ENCODE measurements around the gene SCNN1B. TPM values are rescaled to one million over a fixed set of nuclear protein-coding genes. Genes with fewer than 3 reads are reported as not detected.

The SCNN1B gene
- total and polyA plus RNA-seq, 2 donors (not counting 1 experiment from before 2014, with no cell fraction given): not detected

DNA sequence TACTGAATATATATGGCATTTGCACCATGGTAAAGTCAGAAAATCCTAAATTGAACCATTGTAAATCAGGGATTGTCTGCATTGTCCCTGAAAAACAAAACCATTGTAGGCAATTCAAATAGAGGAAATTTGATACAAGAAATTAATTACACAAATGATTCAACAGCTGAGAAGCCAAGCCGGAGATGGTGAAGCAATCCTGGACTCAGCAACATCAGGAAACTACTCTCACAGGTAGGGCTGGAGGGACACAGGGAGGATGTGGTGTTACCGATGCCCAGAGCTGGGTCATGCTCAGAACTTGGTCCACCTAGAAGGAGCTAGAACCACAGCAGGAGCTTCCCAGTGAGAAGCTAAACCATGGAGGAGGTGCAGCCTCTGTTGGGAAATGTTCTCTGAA, 18.5 kb upstream of the SCNN1B start:
- no peak overlapping the region for H3K27ac ChIP-seq (ENCODE audit: insufficient read depth, low read length)
- DNase-seq (ENCODE audit: low read depth in 2 of 2): no peak
- no peaks in the 10 kb centered on the region for H4K20me1 ChIP-seq (ENCODE audit: control insufficient read depth, extremely low read depth, insufficient read depth, low read length)
- TF ChIP-seq, protein P1, sequence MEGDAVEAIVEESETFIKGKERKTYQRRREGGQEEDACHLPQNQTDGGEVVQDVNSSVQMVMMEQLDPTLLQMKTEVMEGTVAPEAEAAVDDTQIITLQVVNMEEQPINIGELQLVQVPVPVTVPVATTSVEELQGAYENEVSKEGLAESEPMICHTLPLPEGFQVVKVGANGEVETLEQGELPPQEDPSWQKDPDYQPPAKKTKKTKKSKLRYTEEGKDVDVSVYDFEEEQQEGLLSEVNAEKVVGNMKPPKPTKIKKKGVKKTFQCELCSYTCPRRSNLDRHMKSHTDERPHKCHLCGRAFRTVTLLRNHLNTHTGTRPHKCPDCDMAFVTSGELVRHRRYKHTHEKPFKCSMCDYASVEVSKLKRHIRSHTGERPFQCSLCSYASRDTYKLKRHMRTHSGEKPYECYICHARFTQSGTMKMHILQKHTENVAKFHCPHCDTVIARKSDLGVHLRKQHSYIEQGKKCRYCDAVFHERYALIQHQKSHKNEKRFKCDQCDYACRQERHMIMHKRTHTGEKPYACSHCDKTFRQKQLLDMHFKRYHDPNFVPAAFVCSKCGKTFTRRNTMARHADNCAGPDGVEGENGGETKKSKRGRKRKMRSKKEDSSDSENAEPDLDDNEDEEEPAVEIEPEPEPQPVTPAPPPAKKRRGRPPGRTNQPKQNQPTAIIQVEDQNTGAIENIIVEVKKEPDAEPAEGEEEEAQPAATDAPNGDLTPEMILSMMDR (conservative IDR thresholded peaks at IDR 0.05 in 1 of 2, IDR thresholded peaks at IDR 0.05 in 1 of 2; ENCODE audit: low read depth in 1 of 2, low read length in 2 of 2): no peak
- TF ChIP-seq EZH2 (IDR thresholded peaks at IDR 0.05; ENCODE audit: low read length, missing control alignments): no peak
- no peaks in the 10 kb centered on the region for H3K4me1 ChIP-seq (ENCODE audit: control insufficient read depth, extremely low read depth, insufficient read depth, low read length)
- H3K79me2 ChIP-seq (ENCODE audit: control insufficient read depth, insufficient read depth, low read length): no peaks in the 10 kb centered on the region
- H3K9ac ChIP-seq (ENCODE audit: insufficient read depth, low read length): no peak overlapping the region
- H3K27me3 ChIP-seq (ENCODE audit: control insufficient read depth, insufficient read depth, low read length): no peaks in the 10 kb centered on the region
- H3K4me3 ChIP-seq (replicated peaks in 1 of 4; ENCODE audit: control extremely low read depth in 1 of 4, insufficient read depth in 1 of 4, low read depth in 3 of 4, low read length in 4 of 4): no peak overlapping the region
- no peaks in the 10 kb centered on the region for H3K36me3 ChIP-seq (ENCODE audit: control insufficient read depth, insufficient read depth, low read length)
- no peaks in the 10 kb centered on the region for H3K9me3 ChIP-seq (ENCODE audit: control insufficient read depth, insufficient read depth, low read depth, low read length)
- H2AFZ ChIP-seq (ENCODE audit: low read length): no peak overlapping the region
- no peak overlapping the region for H3K4me2 ChIP-seq (ENCODE audit: extremely low read depth, insufficient read depth, low read length)

DNA sequence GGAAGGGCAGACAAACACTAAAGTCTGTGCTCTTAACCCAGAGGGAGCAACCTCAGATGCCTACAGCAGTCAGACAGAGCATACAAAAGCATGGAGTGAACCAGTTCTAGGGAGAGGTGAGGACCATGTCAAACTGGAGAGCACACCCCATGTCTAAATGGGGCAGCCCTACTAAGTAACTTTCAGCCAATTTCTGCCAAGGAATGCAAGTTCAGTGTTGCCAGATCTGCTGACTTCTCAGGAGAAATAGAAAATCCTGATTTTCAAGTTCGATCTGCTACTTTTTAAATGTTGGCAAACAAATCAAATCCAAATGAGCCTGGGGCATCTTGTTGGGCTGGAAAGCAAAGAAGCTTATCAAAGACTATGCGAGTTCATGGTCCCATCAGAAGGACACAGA, 17.5 kb upstream of the SCNN1B start:
- no peak overlapping the region for H3K4me3 ChIP-seq (replicated peaks in 1 of 4; ENCODE audit: control extremely low read depth in 1 of 4, insufficient read depth in 1 of 4, low read depth in 3 of 4, low read length in 4 of 4)
- H3K36me3 ChIP-seq (ENCODE audit: control insufficient read depth, insufficient read depth, low read length): no peaks in the 10 kb centered on the region
- no peak overlapping the region for H2AFZ ChIP-seq (ENCODE audit: low read length)
- H4K20me1 ChIP-seq (ENCODE audit: control insufficient read depth, extremely low read depth, insufficient read depth, low read length): no peaks in the 10 kb centered on the region
- H3K4me2 ChIP-seq (ENCODE audit: extremely low read depth, insufficient read depth, low read length): no peak overlapping the region
- no peaks in the 10 kb centered on the region for H3K4me1 ChIP-seq (ENCODE audit: control insufficient read depth, extremely low read depth, insufficient read depth, low read length)
- H3K9me3 ChIP-seq (ENCODE audit: control insufficient read depth, insufficient read depth, low read depth, low read length): no peaks in the 10 kb centered on the region
- TF ChIP-seq, protein P1 (conservative IDR thresholded peaks at IDR 0.05 in 1 of 2, IDR thresholded peaks at IDR 0.05 in 1 of 2; ENCODE audit: low read depth in 1 of 2, low read length in 2 of 2): no peak
- TF ChIP-seq EZH2 (IDR thresholded peaks at IDR 0.05; ENCODE audit: low read length, missing control alignments): no peak
- H3K79me2 ChIP-seq (ENCODE audit: control insufficient read depth, insufficient read depth, low read length): no peaks in the 10 kb centered on the region
- no peak overlapping the region for H3K9ac ChIP-seq (ENCODE audit: insufficient read depth, low read length)
- H3K27me3 ChIP-seq (ENCODE audit: control insufficient read depth, insufficient read depth, low read length): no peaks in the 10 kb centered on the region
- H3K27ac ChIP-seq (ENCODE audit: insufficient read depth, low read length): no peak overlapping the region
- no peak for DNase-seq (ENCODE audit: low read depth in 2 of 2)

DNA sequence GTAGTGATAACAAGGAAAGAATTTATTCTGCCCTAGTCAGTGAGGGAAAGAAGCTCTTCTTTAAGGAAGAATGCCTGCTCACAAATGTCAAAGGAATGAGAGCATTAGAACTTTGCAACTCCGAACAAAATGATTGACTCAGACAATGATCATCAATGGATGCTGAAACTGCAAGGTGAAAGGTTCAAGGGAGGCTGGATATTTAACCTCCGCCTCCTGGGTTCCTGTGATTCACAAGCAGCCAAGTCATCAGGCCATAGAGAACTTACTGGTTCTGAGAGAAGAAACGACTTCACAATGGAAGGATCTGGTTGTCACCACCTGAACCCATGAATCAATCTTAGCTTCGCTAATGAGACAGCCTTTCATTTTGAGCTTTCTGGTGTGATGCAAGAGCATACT, 16.0 kb upstream of the SCNN1B start:
- Histone ChIP-seq H2AFZ (ENCODE audit: low read length) (no peak overlapping the region), H3K4me3 (replicated peaks in 1 of 4; ENCODE audit: control extremely low read depth in 1 of 4, insufficient read depth in 1 of 4, low read depth in 3 of 4, low read length in 4 of 4) (no peak overlapping the region), H3K36me3 (ENCODE audit: control insufficient read depth, insufficient read depth, low read length) (no peaks in the 10 kb centered on the region), H3K27me3 (ENCODE audit: control insufficient read depth, insufficient read depth, low read length) (no peaks in the 10 kb centered on the region), H3K9me3 (ENCODE audit: control insufficient read depth, insufficient read depth, low read depth, low read length) (no peaks in the 10 kb centered on the region), H3K79me2 (ENCODE audit: control insufficient read depth, insufficient read depth, low read length) (no peaks in the 10 kb centered on the region), H3K4me1 (ENCODE audit: control insufficient read depth, extremely low read depth, insufficient read depth, low read length) (no peaks in the 10 kb centered on the region), H4K20me1 (ENCODE audit: control insufficient read depth, extremely low read depth, insufficient read depth, low read length) (no peaks in the 10 kb centered on the region), H3K4me2 (ENCODE audit: extremely low read depth, insufficient read depth, low read length) (no peak overlapping the region), H3K27ac (ENCODE audit: insufficient read depth, low read length) (no peak overlapping the region), H3K9ac (ENCODE audit: insufficient read depth, low read length) (no peak overlapping the region)
- peak in 1 of 2 donors; percentile 75 for DNase-seq (ENCODE audit: low read depth in 2 of 2)
- TF ChIP-seq, protein P1 (conservative IDR thresholded peaks at IDR 0.05 in 1 of 2, IDR thresholded peaks at IDR 0.05 in 1 of 2; ENCODE audit: low read depth in 1 of 2, low read length in 2 of 2): no peak
- TF ChIP-seq EZH2 (IDR thresholded peaks at IDR 0.05; ENCODE audit: low read length, missing control alignments): no peak
